Neural cell (in vitro differentiated cells): ENCODE measurements around the gene MIER1.

Experiments used
- POLR2AphosphoS5 ChIP-seq: IDR thresholded peaks from 2 replicates; pipeline ENCODE4 v1.6.1; 2012
- RAD21 ChIP-seq: fragments of 450-650 bp; conservative IDR thresholded peaks from 2 replicates; pipeline ENCODE4 v1.6.1; 2014; ENCODE audit warnings: antibody characterized with exemption, mild to moderate bottlenecking, moderate library complexity

GRCh38 chr1:66999640-67000400 is 75.0 kb downstream of the MIER1 start:
- TF ChIP-seq RAD21 (no peak), POLR2AphosphoS5 (no peak)
